ENCODE data around the gene CCDC174. TPM values are rescaled to one million over a fixed set of nuclear protein-coding genes. Genes with fewer than 3 reads are reported as not detected.

Gene CCDC174
- total RNA-seq, 1 experiment from 2014 or later, result 16.7 TPM

GRCh38 chr3:14640157-14640562 lies 11.4 kb upstream of the CCDC174 start:
- Histone ChIP-seq H3K4me1 (ENCODE audit: low read length) (no peaks in the 10 kb centered on the region), H3K4me2 (ENCODE audit: low read depth, low read length, poor library complexity, severe bottlenecking) (no peak overlapping the region), H4K20me1 (ENCODE audit: insufficient read depth, low read depth, low read length) (no peaks in the 10 kb centered on the region), H3K9me2 (replicated peaks; ENCODE audit: insufficient read depth, low read length) (no peaks in the 10 kb centered on the region), H3K79me2 (ENCODE audit: low read length) (no peaks in the 10 kb centered on the region), H3K27me3 (ENCODE audit: low read length) (no peaks in the 10 kb centered on the region), H3K9ac (ENCODE audit: low read length) (no peak overlapping the region), H3K4me3 (ENCODE audit: low read length) (no peak overlapping the region), H2AFZ (ENCODE audit: low read length) (no peak overlapping the region), H3K36me3 (ENCODE audit: insufficient read depth, low read length) (no peaks in the 10 kb centered on the region), H3K9me3 (ENCODE audit: low read length) (no peaks in the 10 kb centered on the region), H3K27ac (ENCODE audit: low read length) (no peak overlapping the region)
- no peak for DNase-seq

- Histone ChIP-seq H3K4me2 (ENCODE audit: low read depth, low read length, poor library complexity, severe bottlenecking) (no peak overlapping the region), H3K27me3 (ENCODE audit: low read length) (no peaks in the 10 kb centered on the region), H3K79me2 (ENCODE audit: low read length) (no peaks in the 10 kb centered on the region), H4K20me1 (ENCODE audit: insufficient read depth, low read depth, low read length) (no peaks in the 10 kb centered on the region), H3K4me3 (ENCODE audit: low read length) (no peak overlapping the region), H3K9me2 (replicated peaks; ENCODE audit: insufficient read depth, low read length) (no peaks in the 10 kb centered on the region), H3K9me3 (ENCODE audit: low read length) (no peaks in the 10 kb centered on the region), H3K9ac (ENCODE audit: low read length) (no peak overlapping the region), H3K4me1 (ENCODE audit: low read length) (no peaks in the 10 kb centered on the region), H3K27ac (ENCODE audit: low read length) (no peak overlapping the region), H2AFZ (ENCODE audit: low read length) (no peak overlapping the region), H3K36me3 (ENCODE audit: insufficient read depth, low read length) (no peaks in the 10 kb centered on the region)
- DNase-seq, result no peak
These were observed 10.8 kb upstream of the CCDC174 start for GRCh38 chr3:14640734-14641133.

GRCh38 chr3:14641346-14641745 lies 10.2 kb upstream of the CCDC174 start:
- DNase-seq, result no peak
- no peak overlapping the region for H3K9ac ChIP-seq (ENCODE audit: low read length)
- H3K27me3 ChIP-seq (ENCODE audit: low read length), result no peaks in the 10 kb centered on the region
- no peaks in the 10 kb centered on the region for H3K9me2 ChIP-seq (replicated peaks; ENCODE audit: insufficient read depth, low read length)
- no peaks in the 10 kb centered on the region for H3K4me1 ChIP-seq (ENCODE audit: low read length)
- H3K79me2 ChIP-seq (ENCODE audit: low read length), result no peaks in the 10 kb centered on the region
- no peak overlapping the region for H3K4me2 ChIP-seq (ENCODE audit: low read depth, low read length, poor library complexity, severe bottlenecking)
- H3K9me3 ChIP-seq (ENCODE audit: low read length), result no peaks in the 10 kb centered on the region
- H3K27ac ChIP-seq (ENCODE audit: low read length), result no peak overlapping the region
- H3K36me3 ChIP-seq (ENCODE audit: insufficient read depth, low read length), result no peaks in the 10 kb centered on the region
- H4K20me1 ChIP-seq (ENCODE audit: insufficient read depth, low read depth, low read length), result no peaks in the 10 kb centered on the region
- no peak overlapping the region for H3K4me3 ChIP-seq (ENCODE audit: low read length)
- no peak overlapping the region for H2AFZ ChIP-seq (ENCODE audit: low read length)

GRCh38 chr3:14645453-14645852 lies 6.1 kb upstream of the CCDC174 start:
- no peak overlapping the region for H3K9ac ChIP-seq (ENCODE audit: low read length)
- no peak overlapping the region for H3K4me2 ChIP-seq (ENCODE audit: low read depth, low read length, poor library complexity, severe bottlenecking)
- H3K9me2 ChIP-seq (replicated peaks; ENCODE audit: insufficient read depth, low read length), result no peaks in the 10 kb centered on the region
- no peak overlapping the region for H3K4me3 ChIP-seq (ENCODE audit: low read length)
- no peak for DNase-seq
- H3K27ac ChIP-seq (ENCODE audit: low read length), result no peak overlapping the region
- no peak overlapping the region for H2AFZ ChIP-seq (ENCODE audit: low read length)
- no peaks in the 10 kb centered on the region for H3K36me3 ChIP-seq (ENCODE audit: insufficient read depth, low read length)
- peaks cover 2% of the 10 kb centered on the region for H3K4me1 ChIP-seq (ENCODE audit: low read length)
- H4K20me1 ChIP-seq (ENCODE audit: insufficient read depth, low read depth, low read length), result no peaks in the 10 kb centered on the region
- no peaks in the 10 kb centered on the region; the same call in 1 of the 2 replicates for H3K79me2 ChIP-seq (ENCODE audit: low read length)
- H3K9me3 ChIP-seq (ENCODE audit: low read length), result no peaks in the 10 kb centered on the region
- H3K27me3 ChIP-seq (ENCODE audit: low read length), result no peaks in the 10 kb centered on the region

- no peak overlapping the region for H3K4me2 ChIP-seq (ENCODE audit: low read depth, low read length, poor library complexity, severe bottlenecking)
- no peak overlapping the region for H2AFZ ChIP-seq (ENCODE audit: low read length)
- no peaks in the 10 kb centered on the region for H3K27me3 ChIP-seq (ENCODE audit: low read length)
- no peaks in the 10 kb centered on the region for H3K9me3 ChIP-seq (ENCODE audit: low read length)
- H3K27ac ChIP-seq (ENCODE audit: low read length), result no peak overlapping the region
- no peaks in the 10 kb centered on the region for H3K36me3 ChIP-seq (ENCODE audit: insufficient read depth, low read length)
- no peaks in the 10 kb centered on the region for H4K20me1 ChIP-seq (ENCODE audit: insufficient read depth, low read depth, low read length)
- DNase-seq, result no peak
- H3K9ac ChIP-seq (ENCODE audit: low read length), result no peak overlapping the region
- H3K79me2 ChIP-seq (ENCODE audit: low read length), result no peaks in the 10 kb centered on the region; the same call in 1 of the 2 replicates
- no peak overlapping the region for H3K4me3 ChIP-seq (ENCODE audit: low read length)
- peaks cover 6% of the 10 kb centered on the region for H3K4me1 ChIP-seq (ENCODE audit: low read length)
- no peaks in the 10 kb centered on the region for H3K9me2 ChIP-seq (replicated peaks; ENCODE audit: insufficient read depth, low read length)
These were observed 5.4 kb upstream of the CCDC174 start for GRCh38 chr3:14646131-14646573.

GRCh38 chr3:14646589-14647413 lies 4.8 kb upstream of the CCDC174 start:
- no peaks in the 10 kb centered on the region for H3K9me2 ChIP-seq (replicated peaks; ENCODE audit: insufficient read depth, low read length)
- DNase-seq, result no peak
- H4K20me1 ChIP-seq (ENCODE audit: insufficient read depth, low read depth, low read length), result no peaks in the 10 kb centered on the region
- no peak overlapping the region for H3K4me3 ChIP-seq (ENCODE audit: low read length)
- no peaks in the 10 kb centered on the region for H3K9me3 ChIP-seq (ENCODE audit: low read length)
- H2AFZ ChIP-seq (ENCODE audit: low read length), result no peak overlapping the region
- no peaks in the 10 kb centered on the region for H3K36me3 ChIP-seq (ENCODE audit: insufficient read depth, low read length)
- H3K79me2 ChIP-seq (ENCODE audit: low read length), result peaks cover 3% of the 10 kb centered on the region
- peaks cover 6% of the 10 kb centered on the region for H3K4me1 ChIP-seq (ENCODE audit: low read length)
- no peak overlapping the region for H3K4me2 ChIP-seq (ENCODE audit: low read depth, low read length, poor library complexity, severe bottlenecking)
- H3K27me3 ChIP-seq (ENCODE audit: low read length), result no peaks in the 10 kb centered on the region
- H3K27ac ChIP-seq (ENCODE audit: low read length), result no peak overlapping the region
- no peak overlapping the region for H3K9ac ChIP-seq (ENCODE audit: low read length)

- Histone ChIP-seq H3K9me3 (ENCODE audit: low read length) (no peaks in the 10 kb centered on the region), H4K20me1 (ENCODE audit: insufficient read depth, low read depth, low read length) (no peaks in the 10 kb centered on the region), H3K79me2 (ENCODE audit: low read length) (peaks cover 17% of the 10 kb centered on the region), H3K9me2 (replicated peaks; ENCODE audit: insufficient read depth, low read length) (no peaks in the 10 kb centered on the region), H3K27ac (ENCODE audit: low read length) (no peak overlapping the region), H3K4me2 (ENCODE audit: low read depth, low read length, poor library complexity, severe bottlenecking) (no peak overlapping the region), H3K4me1 (ENCODE audit: low read length) (peaks cover 17% of the 10 kb centered on the region), H3K27me3 (ENCODE audit: low read length) (no peaks in the 10 kb centered on the region), H3K9ac (ENCODE audit: low read length) (no peak overlapping the region), H2AFZ (ENCODE audit: low read length) (no peak overlapping the region), H3K36me3 (ENCODE audit: insufficient read depth, low read length) (no peaks in the 10 kb centered on the region), H3K4me3 (ENCODE audit: low read length) (no peak overlapping the region)
- no peak for DNase-seq
These were observed 3.3 kb upstream of the CCDC174 start for GRCh38 chr3:14647976-14648955.

GRCh38 chr3:14649466-14649865 lies 2.1 kb upstream of the CCDC174 start:
- Histone ChIP-seq H3K79me2 (ENCODE audit: low read length) (peaks cover 29% of the 10 kb centered on the region), H3K36me3 (ENCODE audit: insufficient read depth, low read length) (peaks cover 7% of the 10 kb centered on the region; the same call in 1 of the 2 replicates), H3K4me1 (ENCODE audit: low read length) (peaks cover 25% of the 10 kb centered on the region), H4K20me1 (ENCODE audit: insufficient read depth, low read depth, low read length) (no peaks in the 10 kb centered on the region), H2AFZ (ENCODE audit: low read length) (no peak overlapping the region), H3K9me2 (replicated peaks; ENCODE audit: insufficient read depth, low read length) (no peaks in the 10 kb centered on the region), H3K4me3 (ENCODE audit: low read length) (no peak overlapping the region), H3K4me2 (ENCODE audit: low read depth, low read length, poor library complexity, severe bottlenecking) (no peak overlapping the region), H3K27ac (ENCODE audit: low read length) (no peak overlapping the region), H3K9ac (ENCODE audit: low read length) (no peak overlapping the region), H3K27me3 (ENCODE audit: low read length) (no peaks in the 10 kb centered on the region), H3K9me3 (ENCODE audit: low read length) (no peaks in the 10 kb centered on the region)
- no peak for DNase-seq

Measured in Karpas-422 (cell line).